DND-41 (cell line): ENCODE measurements around the gene PLA2R1.
A peak's percentile ranks its signal among the peaks of the same experiment; 100 is the strongest.

Source experiments
- ATAC-seq: fragments of 200-7000 bp; cut with Tn5 transposase; 3 replicates; pipeline ENCODE4 v1.9.1; 2021; ENCODE audit warnings: low read depth; ENCODE audit not compliant: insufficient read depth
- DNase-seq: peaks from one replicate; pipeline ENCODE4 v3.0.0-alpha.2; 2020
- H2AFZ ChIP-seq: 2 replicates; pipeline ENCODE4 v1.6.0; 2012; ENCODE audit warnings: low read depth, low read length
- H3K27ac ChIP-seq: 2 replicates; pipeline ENCODE4 v1.5.1; 2012; ENCODE audit warnings: low read length, inconsistent platforms
- H3K27me3 ChIP-seq: fragments of 200-600 bp; sonication (generic); 2 replicates; pipeline ENCODE4 v1.6.0; 2012; ENCODE audit warnings: low read length, mild to moderate bottlenecking, inconsistent platforms; ENCODE audit not compliant: insufficient read depth, poor library complexity
- H3K36me3 ChIP-seq: 2 replicates; pipeline ENCODE4 v1.5.1; 2012; ENCODE audit warnings: low read length, inconsistent platforms; ENCODE audit not compliant: insufficient read depth
- H3K4me1 ChIP-seq: 2 replicates; pipeline ENCODE4 v1.5.1; 2012; ENCODE audit warnings: mild to moderate bottlenecking, low read length; ENCODE audit not compliant: insufficient read depth
- H3K4me2 ChIP-seq: 2 replicates; pipeline ENCODE4 v1.6.0; 2012; ENCODE audit warnings: mild to moderate bottlenecking, moderate library complexity, low read length, inconsistent platforms; ENCODE audit not compliant: insufficient read depth
- H3K4me3 ChIP-seq, 2 experiments: fragments of 200-600 bp in 1 of 2; shearing (Covaris generic) in 1 of 2; 2 replicates each; pipeline ENCODE4 v1.5.1; 2012 to 2016; ENCODE audit warnings: inconsistent platforms in 2 of 2, low read length in 2 of 2, mild to moderate bottlenecking in 2 of 2, low read depth in 1 of 2, moderate library complexity in 1 of 2
- H3K79me2 ChIP-seq: 2 replicates; pipeline ENCODE4 v1.6.0; 2012; ENCODE audit warnings: low read length, inconsistent platforms; ENCODE audit not compliant: insufficient read depth
- H3K9ac ChIP-seq: 2 replicates; pipeline ENCODE4 v1.6.0; 2012; ENCODE audit warnings: low read depth, mild to moderate bottlenecking, inconsistent platforms, low read length, moderate library complexity
- H3K9me3 ChIP-seq: 2 replicates; pipeline ENCODE4 v1.5.1; 2012; ENCODE audit warnings: low read length, moderate library complexity, mild to moderate bottlenecking, inconsistent platforms; ENCODE audit not compliant: insufficient read depth, severe bottlenecking
- H4K20me1 ChIP-seq: 2 replicates; pipeline ENCODE4 v1.6.0; 2012; ENCODE audit warnings: low read length; ENCODE audit not compliant: insufficient read depth
- CTCF ChIP-seq: IDR thresholded peaks from 2 replicates; pipeline ENCODE4 v1.5.1; 2012; ENCODE audit warnings: borderline replicate concordance, low read length, moderate library complexity, mild to moderate bottlenecking; ENCODE audit not compliant: poor library complexity, severe bottlenecking; ENCODE audit errors: extremely low read depth
- EZH2 ChIP-seq: IDR thresholded peaks from 3 replicates; pipeline ENCODE4 v1.6.1; 2012; ENCODE audit warnings: borderline replicate concordance, low read depth, mild to moderate bottlenecking, moderate library complexity, low read length, inconsistent platforms; ENCODE audit not compliant: severe bottlenecking

The PLA2R1 gene

GRCh38 chr2:160087854-160088745, 25.7 kb upstream of the PLA2R1 start:
- no peaks in the 10 kb centered on the region for H3K27me3 ChIP-seq
- no peaks in the 10 kb centered on the region for H3K79me2 ChIP-seq
- peaks cover 65% of the 10 kb centered on the region for H3K9me3 ChIP-seq
- no peak overlapping the region for H3K27ac ChIP-seq
- H2AFZ ChIP-seq: no peak overlapping the region
- H3K4me3 ChIP-seq: no peak overlapping the region
- H3K4me1 ChIP-seq: no peaks in the 10 kb centered on the region
- H3K36me3 ChIP-seq: no peaks in the 10 kb centered on the region
- H3K9ac ChIP-seq: no peak overlapping the region
- no peak overlapping the region for H3K4me2 ChIP-seq
- peak; percentile 35 for DNase-seq
- no peaks in the 10 kb centered on the region for H4K20me1 ChIP-seq
- TF ChIP-seq EZH2 (no peak), CTCF (peak; percentile 40)
- no peak for ATAC-seq

GRCh38 chr2:160085662-160086061, 23.2 kb upstream of the PLA2R1 start:
- Histone ChIP-seq H4K20me1 (no peaks in the 10 kb centered on the region), H3K4me1 (no peaks in the 10 kb centered on the region), H3K27ac (no peak overlapping the region), H3K27me3 (no peaks in the 10 kb centered on the region), H3K9ac (no peak overlapping the region), H3K9me3 (peaks cover 58% of the 10 kb centered on the region), H3K4me2 (no peak overlapping the region), H3K4me3 (no peak overlapping the region), H3K36me3 (no peaks in the 10 kb centered on the region), H2AFZ (no peak overlapping the region), H3K79me2 (no peaks in the 10 kb centered on the region)
- TF ChIP-seq CTCF (peak; percentile 29), EZH2 (no peak)
- ATAC-seq (no peak), DNase-seq (no peak)

DNA sequence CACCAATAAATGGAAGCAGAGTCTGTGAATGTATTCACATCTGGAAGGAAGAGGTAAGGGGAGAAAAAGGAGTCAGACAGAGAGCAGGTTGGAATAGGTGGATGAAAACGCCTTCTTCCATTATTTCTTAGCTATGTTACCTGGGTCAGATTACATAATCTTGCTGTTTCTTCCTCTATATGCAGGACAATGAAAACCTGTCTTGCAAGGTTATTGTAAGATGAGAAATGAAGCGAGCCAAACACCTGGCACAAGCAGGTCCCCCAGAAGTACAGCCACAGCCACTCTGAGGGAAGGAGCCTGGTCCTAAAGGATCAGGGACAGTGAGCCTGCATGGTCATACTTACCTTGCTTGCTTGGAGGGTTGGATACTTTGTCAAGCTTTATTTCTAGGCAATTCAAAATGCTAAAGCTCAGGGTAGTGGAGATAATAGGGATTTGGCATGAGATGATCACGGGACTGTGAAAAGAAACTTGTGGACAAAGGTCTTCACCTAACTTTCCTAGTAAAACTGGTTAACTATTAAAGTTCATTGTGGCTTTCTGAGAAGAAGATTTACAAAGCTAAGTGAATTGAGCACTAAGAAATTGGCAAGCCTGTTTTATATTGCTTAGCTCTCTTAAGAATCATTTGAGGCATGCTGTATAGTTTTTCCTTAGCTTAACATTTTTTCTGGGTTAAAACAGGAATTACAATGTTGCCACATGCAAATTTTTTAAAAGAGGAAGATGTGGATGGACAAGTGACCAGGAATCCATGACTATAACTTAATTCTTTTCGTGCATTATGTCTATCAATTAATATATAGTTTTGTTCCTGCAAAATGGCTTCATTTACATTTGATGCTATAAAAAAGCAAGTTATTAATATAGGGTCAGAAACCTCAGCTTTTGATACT, 15.7 kb upstream of the PLA2R1 start:
- Histone ChIP-seq H2AFZ (no peak overlapping the region), H3K9me3 (peaks cover 8% of the 10 kb centered on the region), H3K4me1 (peaks cover 20% of the 10 kb centered on the region), H4K20me1 (no peaks in the 10 kb centered on the region), H3K4me2 (no peak overlapping the region), H3K36me3 (no peaks in the 10 kb centered on the region), H3K79me2 (no peaks in the 10 kb centered on the region), H3K27me3 (no peaks in the 10 kb centered on the region), H3K27ac (no peak overlapping the region), H3K4me3 (no peak overlapping the region), H3K9ac (no peak overlapping the region)
- TF ChIP-seq CTCF: no peak
- TF ChIP-seq EZH2: no peak
- no peak for DNase-seq
- no peak for ATAC-seq
